DND-41 (cell line): ENCODE data around the gene STARD9.
A peak's percentile ranks its signal among the peaks of the same experiment; 100 is the strongest.

Experiments used
- ATAC-seq: fragments of 200-7000 bp; cut with Tn5 transposase; 3 replicates; pipeline ENCODE4 v1.9.1; 2021; ENCODE audit warnings: low read depth; ENCODE audit not compliant: insufficient read depth
- DNase-seq: peaks from one replicate; pipeline ENCODE4 v3.0.0-alpha.2; 2020
- H2AFZ ChIP-seq: 2 replicates; pipeline ENCODE4 v1.6.0; 2012; ENCODE audit warnings: low read depth, low read length
- H3K27ac ChIP-seq: 2 replicates; pipeline ENCODE4 v1.5.1; 2012; ENCODE audit warnings: low read length, inconsistent platforms
- H3K27me3 ChIP-seq: fragments of 200-600 bp; sonication (generic); 2 replicates; pipeline ENCODE4 v1.6.0; 2012; ENCODE audit warnings: low read length, mild to moderate bottlenecking, inconsistent platforms; ENCODE audit not compliant: insufficient read depth, poor library complexity
- H3K36me3 ChIP-seq: 2 replicates; pipeline ENCODE4 v1.5.1; 2012; ENCODE audit warnings: low read length, inconsistent platforms; ENCODE audit not compliant: insufficient read depth
- H3K4me1 ChIP-seq: 2 replicates; pipeline ENCODE4 v1.5.1; 2012; ENCODE audit warnings: mild to moderate bottlenecking, low read length; ENCODE audit not compliant: insufficient read depth
- H3K4me2 ChIP-seq: 2 replicates; pipeline ENCODE4 v1.6.0; 2012; ENCODE audit warnings: mild to moderate bottlenecking, moderate library complexity, low read length, inconsistent platforms; ENCODE audit not compliant: insufficient read depth
- H3K4me3 ChIP-seq, 2 experiments: fragments of 200-600 bp in 1 of 2; shearing (Covaris generic) in 1 of 2; 2 replicates each; pipeline ENCODE4 v1.5.1; 2012 to 2016; ENCODE audit warnings: inconsistent platforms in 2 of 2, low read length in 2 of 2, mild to moderate bottlenecking in 2 of 2, low read depth in 1 of 2, moderate library complexity in 1 of 2
- H3K79me2 ChIP-seq: 2 replicates; pipeline ENCODE4 v1.6.0; 2012; ENCODE audit warnings: low read length, inconsistent platforms; ENCODE audit not compliant: insufficient read depth
- H3K9ac ChIP-seq: 2 replicates; pipeline ENCODE4 v1.6.0; 2012; ENCODE audit warnings: low read depth, mild to moderate bottlenecking, inconsistent platforms, low read length, moderate library complexity
- H3K9me3 ChIP-seq: 2 replicates; pipeline ENCODE4 v1.5.1; 2012; ENCODE audit warnings: low read length, moderate library complexity, mild to moderate bottlenecking, inconsistent platforms; ENCODE audit not compliant: insufficient read depth, severe bottlenecking
- H4K20me1 ChIP-seq: 2 replicates; pipeline ENCODE4 v1.6.0; 2012; ENCODE audit warnings: low read length; ENCODE audit not compliant: insufficient read depth
- EZH2 ChIP-seq: IDR thresholded peaks from 3 replicates; pipeline ENCODE4 v1.6.1; 2012; ENCODE audit warnings: borderline replicate concordance, low read depth, mild to moderate bottlenecking, moderate library complexity, low read length, inconsistent platforms; ENCODE audit not compliant: severe bottlenecking
- TF ChIP-seq, protein P1 (sequence below): IDR thresholded peaks from 2 replicates; pipeline ENCODE4 v1.5.1; 2012; ENCODE audit warnings: borderline replicate concordance, low read length, moderate library complexity, mild to moderate bottlenecking; ENCODE audit not compliant: poor library complexity, severe bottlenecking; ENCODE audit errors: extremely low read depth

STARD9 gene

DNA sequence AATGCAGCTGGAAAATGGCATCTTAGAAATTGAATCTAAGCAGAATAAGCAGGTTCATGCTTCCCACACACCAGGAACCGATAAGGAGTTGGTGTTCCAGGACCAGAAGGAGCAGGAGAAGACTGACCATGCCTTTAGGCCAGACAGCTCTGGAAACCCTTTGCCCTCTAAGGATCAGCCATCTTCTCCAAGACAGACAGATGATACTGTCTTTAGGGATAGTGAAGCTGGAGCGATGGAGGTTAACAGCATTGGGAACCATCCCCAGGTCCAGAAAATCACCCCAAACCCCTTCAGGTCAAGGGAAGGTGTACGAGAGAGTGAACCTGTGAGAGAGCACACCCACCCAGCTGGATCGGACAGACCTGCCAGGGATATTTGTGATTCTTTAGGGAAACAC lies 112.3 kb downstream of the STARD9 start:
- Histone ChIP-seq H3K9ac (no peak overlapping the region), H3K27me3 (no peaks in the 10 kb centered on the region), H3K36me3 (peaks cover 10% of the 10 kb centered on the region), H3K27ac (no peak overlapping the region), H2AFZ (no peak overlapping the region), H3K4me2 (no peak overlapping the region), H4K20me1 (no peaks in the 10 kb centered on the region), H3K4me3 (no peak overlapping the region), H3K79me2 (no peaks in the 10 kb centered on the region), H3K4me1 (no peaks in the 10 kb centered on the region), H3K9me3 (no peaks in the 10 kb centered on the region)
- ATAC-seq (no peak), DNase-seq (no peak)
- TF ChIP-seq, protein P1, sequence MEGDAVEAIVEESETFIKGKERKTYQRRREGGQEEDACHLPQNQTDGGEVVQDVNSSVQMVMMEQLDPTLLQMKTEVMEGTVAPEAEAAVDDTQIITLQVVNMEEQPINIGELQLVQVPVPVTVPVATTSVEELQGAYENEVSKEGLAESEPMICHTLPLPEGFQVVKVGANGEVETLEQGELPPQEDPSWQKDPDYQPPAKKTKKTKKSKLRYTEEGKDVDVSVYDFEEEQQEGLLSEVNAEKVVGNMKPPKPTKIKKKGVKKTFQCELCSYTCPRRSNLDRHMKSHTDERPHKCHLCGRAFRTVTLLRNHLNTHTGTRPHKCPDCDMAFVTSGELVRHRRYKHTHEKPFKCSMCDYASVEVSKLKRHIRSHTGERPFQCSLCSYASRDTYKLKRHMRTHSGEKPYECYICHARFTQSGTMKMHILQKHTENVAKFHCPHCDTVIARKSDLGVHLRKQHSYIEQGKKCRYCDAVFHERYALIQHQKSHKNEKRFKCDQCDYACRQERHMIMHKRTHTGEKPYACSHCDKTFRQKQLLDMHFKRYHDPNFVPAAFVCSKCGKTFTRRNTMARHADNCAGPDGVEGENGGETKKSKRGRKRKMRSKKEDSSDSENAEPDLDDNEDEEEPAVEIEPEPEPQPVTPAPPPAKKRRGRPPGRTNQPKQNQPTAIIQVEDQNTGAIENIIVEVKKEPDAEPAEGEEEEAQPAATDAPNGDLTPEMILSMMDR, result no peak

DNA sequence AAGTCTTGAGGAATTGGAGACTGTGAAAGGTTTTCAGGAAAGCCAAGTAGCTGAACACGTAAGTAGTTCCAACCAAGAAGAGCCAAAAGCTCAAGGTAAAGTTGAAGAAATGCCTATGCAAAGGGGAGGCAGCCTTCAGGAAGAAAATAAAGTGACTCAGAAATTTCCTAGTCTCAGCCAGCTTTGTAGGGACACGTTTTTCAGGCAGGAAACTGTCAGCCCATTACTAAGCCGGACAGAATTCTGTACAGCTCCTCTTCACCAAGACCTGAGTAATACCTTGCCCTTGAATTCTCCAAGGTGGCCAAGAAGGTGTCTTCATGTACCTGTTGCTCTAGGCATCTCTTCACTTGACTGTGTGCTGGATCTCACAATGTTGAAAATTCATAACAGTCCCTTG lies 112.9 kb downstream of the STARD9 start:
- no peak overlapping the region for H2AFZ ChIP-seq
- no peak overlapping the region for H3K4me2 ChIP-seq
- H3K9me3 ChIP-seq, result no peaks in the 10 kb centered on the region
- no peak overlapping the region for H3K4me3 ChIP-seq
- H3K27me3 ChIP-seq, result no peaks in the 10 kb centered on the region
- ATAC-seq (no peak), DNase-seq (no peak)
- H4K20me1 ChIP-seq, result no peaks in the 10 kb centered on the region
- TF ChIP-seq EZH2, result no peak
- H3K4me1 ChIP-seq, result no peaks in the 10 kb centered on the region
- H3K36me3 ChIP-seq, result peaks cover 8% of the 10 kb centered on the region; the same call in 1 of the 2 replicates
- no peak overlapping the region for H3K27ac ChIP-seq
- H3K79me2 ChIP-seq, result no peaks in the 10 kb centered on the region
- H3K9ac ChIP-seq, result no peak overlapping the region

DNA sequence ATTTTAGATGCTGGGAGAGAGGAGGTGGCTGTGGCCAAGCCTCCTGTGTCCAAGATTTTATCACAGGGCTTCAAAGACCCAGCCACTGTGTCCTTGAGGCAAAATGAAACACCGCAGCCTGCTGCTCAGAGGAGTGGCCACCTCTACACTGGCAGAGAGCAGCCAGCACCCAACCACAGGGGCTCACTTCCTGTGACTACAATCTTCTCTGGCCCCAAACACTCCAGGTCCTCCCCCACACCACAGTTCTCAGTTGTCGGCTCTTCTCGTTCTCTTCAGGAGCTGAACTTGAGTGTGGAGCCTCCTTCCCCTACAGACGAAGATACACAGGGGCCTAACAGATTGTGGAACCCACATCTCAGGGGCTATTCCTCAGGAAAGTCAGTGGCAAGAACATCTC lies 115.9 kb downstream of the STARD9 start:
- Histone ChIP-seq H3K79me2 (no peaks in the 10 kb centered on the region), H3K27me3 (no peaks in the 10 kb centered on the region), H3K36me3 (no peaks in the 10 kb centered on the region; the same call in 1 of the 2 replicates), H3K9ac (no peak overlapping the region), H3K27ac (no peak overlapping the region), H4K20me1 (no peaks in the 10 kb centered on the region), H3K4me1 (no peaks in the 10 kb centered on the region), H3K9me3 (no peaks in the 10 kb centered on the region), H3K4me2 (no peak overlapping the region), H3K4me3 (no peak overlapping the region), H2AFZ (no peak overlapping the region)
- ATAC-seq, result peak; percentile 52; the same call in 1 of the 3 replicates
- DNase-seq, result peak; percentile 7
- TF ChIP-seq EZH2, result no peak
- TF ChIP-seq, protein P1, result no peak

DNA sequence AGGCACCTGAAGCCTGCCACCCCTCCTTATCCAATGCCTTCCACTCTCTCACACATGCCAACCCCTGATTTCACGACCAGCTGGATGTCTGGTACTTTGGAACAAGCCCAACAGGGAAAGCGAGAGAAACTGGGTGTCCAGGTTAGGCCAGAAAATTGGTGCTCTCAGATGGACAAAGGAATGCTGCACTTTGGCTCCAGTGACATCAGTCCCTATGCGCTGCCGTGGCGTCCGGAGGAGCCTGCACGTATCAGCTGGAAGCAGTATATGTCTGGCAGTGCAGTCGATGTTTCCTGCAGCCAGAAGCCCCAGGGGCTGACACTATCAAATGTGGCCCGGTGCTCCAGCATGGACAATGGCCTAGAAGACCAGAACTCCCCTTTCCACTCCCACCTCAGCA lies 116.4 kb downstream of the STARD9 start:
- Histone ChIP-seq H3K9ac (no peak overlapping the region), H3K9me3 (no peaks in the 10 kb centered on the region), H4K20me1 (no peaks in the 10 kb centered on the region), H3K79me2 (no peaks in the 10 kb centered on the region), H3K27ac (no peak overlapping the region), H3K4me3 (no peak overlapping the region), H3K4me1 (no peaks in the 10 kb centered on the region), H3K36me3 (no peaks in the 10 kb centered on the region; the same call in 1 of the 2 replicates), H3K4me2 (no peak overlapping the region), H3K27me3 (no peaks in the 10 kb centered on the region), H2AFZ (no peak overlapping the region)
- no peak for TF ChIP-seq EZH2
- TF ChIP-seq, protein P1, result no peak
- ATAC-seq (no peak), DNase-seq (no peak)
